WTC11 (cell line): ENCODE results near the gene KLHL18. TPM values are rescaled to one million over a fixed set of nuclear protein-coding genes. Genes with fewer than 3 reads are reported as not detected.

Experiments used
- ATAC-seq: fragments of 200-7000 bp; cut with Tn5 transposase; 2 replicates; pipeline ENCODE4 v1.10.0; 2021; ENCODE audit warnings: mild to moderate bottlenecking, moderate library complexity
- CTCF ChIA-PET: fragments of 300-600 bp; sonication (Branson Sonifier 250); formaldehyde crosslinking; loops from one replicate; lab custom pipeline; 2021; ENCODE audit warnings: antibody characterized with exemption; lab: Charles Lee
- POLR2A ChIA-PET: fragments of 350-600 bp; sonication (Branson Sonifier 250); formaldehyde crosslinking; loops from one replicate; lab custom pipeline; 2021; ENCODE audit warnings: antibody characterized with exemption; lab: Charles Lee
- DNase-seq: peaks from one replicate; pipeline ENCODE4 v3.0.0; 2021; ENCODE audit warnings: low spot score
- H3K27ac Mint-ChIP-seq: 2 replicates; pipeline ENCODE4 v1.8.0; 2021; ENCODE audit warnings: mixed read lengths
- H3K27me3 Mint-ChIP-seq: 2 replicates; pipeline ENCODE4 v1.8.0; 2021; ENCODE audit warnings: low read depth, mild to moderate bottlenecking, moderate library complexity, mixed read lengths
- H3K36me3 Mint-ChIP-seq: 2 replicates; pipeline ENCODE4 v1.8.0; 2021; ENCODE audit warnings: mixed read lengths
- H3K4me1 Mint-ChIP-seq: 2 replicates; pipeline ENCODE4 v1.8.0; 2022; ENCODE audit warnings: mixed read lengths
- H3K4me3 Mint-ChIP-seq: 2 replicates; pipeline ENCODE4 v1.8.0; 2021; ENCODE audit warnings: mild to moderate bottlenecking, moderate library complexity, mixed read lengths
- H3K9me3 Mint-ChIP-seq: 2 replicates; pipeline ENCODE4 v1.8.0; 2021; ENCODE audit warnings: mixed read lengths
- MXD4 ChIP-seq: fragments of 250-450 bp; sonication (Bioruptor Pico); IDR thresholded peaks from 2 replicates; pipeline ENCODE4 v1.8.0; 2021; ENCODE audit warnings: mild to moderate bottlenecking, moderate library complexity, borderline replicate concordance
- NR3C1 ChIP-seq: sonication (generic); formaldehyde crosslinking; conservative IDR thresholded peaks from 2 replicates; pipeline ENCODE4 v1.8.1; 2023; ENCODE audit warnings: low read depth, mild to moderate bottlenecking, missing genetic modification reagents
- SMAD4 ChIP-seq: sonication (generic); formaldehyde crosslinking; IDR thresholded peaks from 2 replicates; pipeline ENCODE4 v1.8.0; 2022; ENCODE audit warnings: mild to moderate bottlenecking, missing genetic modification reagents
- SP1 ChIP-seq: sonication (generic); formaldehyde crosslinking; conservative IDR thresholded peaks from 2 replicates; pipeline ENCODE4 v1.8.1; 2022; ENCODE audit warnings: missing genetic modification reagents
- TP53 ChIP-seq: sonication (generic); formaldehyde crosslinking; IDR thresholded peaks from 2 replicates; pipeline ENCODE4 v1.8.1; 2023; ENCODE audit warnings: mild to moderate bottlenecking, missing genetic modification reagents
- ZBTB21 ChIP-seq: sonication (generic); formaldehyde crosslinking; IDR thresholded peaks from 2 replicates; pipeline ENCODE4 v1.8.1; 2023; ENCODE audit warnings: mild to moderate bottlenecking, missing genetic modification reagents, borderline replicate concordance
- ZNF396 ChIP-seq: fragments of 250-450 bp; sonication (Bioruptor Pico); IDR thresholded peaks from 2 replicates; pipeline ENCODE4 v1.8.0; 2021; ENCODE audit warnings: mild to moderate bottlenecking, moderate library complexity, borderline replicate concordance
- ZNF416 ChIP-seq: fragments of 250-450 bp; sonication (Bioruptor Pico); IDR thresholded peaks from 2 replicates; pipeline ENCODE4 v1.9.0; 2021; ENCODE audit warnings: mild to moderate bottlenecking, inconsistent platforms
- ZNF671 ChIP-seq: fragments of 250-450 bp; sonication (Bioruptor Pico); IDR thresholded peaks from 2 replicates; pipeline ENCODE4 v1.8.0; 2021; ENCODE audit warnings: mild to moderate bottlenecking
- total RNA-seq: library from RNA; stranded (reverse); gene quantifications from 3 replicates; pipeline ENCODE4 v1.2.3, GENCODE V29; 2021
- TF ChIP-seq, protein P1 (sequence below): sonication (generic); formaldehyde crosslinking; IDR thresholded peaks from 2 replicates; pipeline ENCODE4 v1.8.1; 2022; ENCODE audit warnings: low read depth, mild to moderate bottlenecking, moderate library complexity, missing genetic modification reagents, borderline replicate concordance
- TF ChIP-seq, protein P2 (sequence below): sonication (generic); formaldehyde crosslinking; IDR thresholded peaks from 2 replicates; pipeline ENCODE4 v1.8.1; 2022; ENCODE audit warnings: mild to moderate bottlenecking, moderate library complexity, missing genetic modification reagents
- TF ChIP-seq, protein P3 (sequence below): fragments of 250-450 bp; sonication (Bioruptor Pico); IDR thresholded peaks from 2 replicates; pipeline ENCODE4 v1.9.0; 2021; ENCODE audit warnings: mild to moderate bottlenecking
- TF ChIP-seq, protein P4 (sequence below): fragments of 200-600 bp; IDR thresholded peaks from 2 replicates; pipeline ENCODE4 v1.8.0; 2022; ENCODE audit warnings: antibody characterized with exemption

KLHL18 gene
- total RNA-seq, 1 experiment from 2014 or later = 28.4 TPM

DNA sequence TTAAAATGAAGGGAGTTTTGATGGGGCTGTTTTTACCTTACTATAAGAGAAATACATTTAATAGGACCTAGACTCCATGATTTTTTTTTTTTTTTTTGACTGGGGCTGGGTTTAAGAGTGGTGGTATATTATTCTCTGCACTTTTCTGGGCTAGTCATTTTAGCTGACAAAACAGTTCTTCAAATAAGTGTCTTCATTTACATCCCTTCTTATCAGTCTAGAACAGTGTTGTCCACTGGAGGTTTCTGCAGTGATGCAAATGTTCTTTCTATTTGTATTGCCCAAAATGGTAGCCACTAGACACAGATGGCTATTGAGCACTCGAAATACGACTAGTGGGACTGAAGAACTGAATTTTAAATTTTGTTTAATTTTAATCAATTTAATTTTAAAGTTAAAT lies 37.2 kb downstream of the KLHL18 start (continued):
- TF ChIP-seq, protein P1, sequence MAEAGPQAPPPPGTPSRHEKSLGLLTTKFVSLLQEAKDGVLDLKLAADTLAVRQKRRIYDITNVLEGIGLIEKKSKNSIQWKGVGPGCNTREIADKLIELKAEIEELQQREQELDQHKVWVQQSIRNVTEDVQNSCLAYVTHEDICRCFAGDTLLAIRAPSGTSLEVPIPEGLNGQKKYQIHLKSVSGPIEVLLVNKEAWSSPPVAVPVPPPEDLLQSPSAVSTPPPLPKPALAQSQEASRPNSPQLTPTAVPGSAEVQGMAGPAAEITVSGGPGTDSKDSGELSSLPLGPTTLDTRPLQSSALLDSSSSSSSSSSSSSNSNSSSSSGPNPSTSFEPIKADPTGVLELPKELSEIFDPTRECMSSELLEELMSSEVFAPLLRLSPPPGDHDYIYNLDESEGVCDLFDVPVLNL (CRISPR knock-in tag) = no peak
- TF ChIP-seq ZNF416 (CRISPR knock-in tag) (no peak), NR3C1 (CRISPR knock-in tag) (no peak), TP53 (CRISPR knock-in tag) (no peak), ZNF396 (CRISPR knock-in tag) (no peak)
- TF ChIP-seq, protein P2, sequence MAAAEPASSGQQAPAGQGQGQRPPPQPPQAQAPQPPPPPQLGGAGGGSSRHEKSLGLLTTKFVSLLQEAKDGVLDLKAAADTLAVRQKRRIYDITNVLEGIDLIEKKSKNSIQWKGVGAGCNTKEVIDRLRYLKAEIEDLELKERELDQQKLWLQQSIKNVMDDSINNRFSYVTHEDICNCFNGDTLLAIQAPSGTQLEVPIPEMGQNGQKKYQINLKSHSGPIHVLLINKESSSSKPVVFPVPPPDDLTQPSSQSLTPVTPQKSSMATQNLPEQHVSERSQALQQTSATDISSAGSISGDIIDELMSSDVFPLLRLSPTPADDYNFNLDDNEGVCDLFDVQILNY = no peak

DNA sequence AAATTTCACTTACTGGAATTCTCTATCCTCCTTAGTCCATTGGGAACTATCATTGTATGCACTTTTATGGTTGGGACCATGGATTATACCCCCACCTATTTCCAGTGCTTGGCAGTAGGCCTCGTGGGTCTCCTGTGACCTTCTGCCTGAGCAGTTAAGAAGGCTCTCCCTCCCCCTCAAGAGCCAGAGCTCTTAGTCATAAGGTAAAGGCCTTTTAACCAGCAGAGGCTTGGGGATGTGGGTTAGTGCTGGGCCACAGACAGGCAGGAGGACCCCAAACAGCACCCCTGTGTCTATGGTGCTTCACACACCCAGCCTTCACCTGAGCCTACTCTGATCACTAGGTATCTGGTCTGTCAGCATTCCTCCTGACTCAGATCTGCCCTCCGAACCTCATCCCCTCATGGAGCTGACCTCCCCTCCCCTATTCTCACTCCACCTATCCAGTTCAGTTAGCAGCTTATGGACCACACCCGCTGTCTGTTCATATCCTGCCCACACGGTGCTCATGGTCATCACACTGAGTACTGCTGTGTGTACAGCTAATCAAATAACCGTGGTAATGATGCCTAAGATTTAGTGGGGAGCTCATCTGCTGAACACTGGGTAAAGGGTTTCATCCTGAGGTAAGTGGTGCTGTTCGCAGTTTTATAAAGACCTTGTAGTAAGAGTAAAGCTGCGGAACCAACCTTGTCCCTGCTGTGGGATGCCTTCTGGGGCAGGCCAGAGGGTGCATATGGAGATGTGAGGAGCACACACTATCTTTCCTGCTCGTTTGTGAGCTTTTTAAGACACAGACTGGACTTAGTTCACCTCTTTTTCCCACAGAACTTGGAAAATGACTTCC lies 40.9 kb downstream of the KLHL18 start:
- H3K27ac Mint-ChIP-seq = peak overlapping the region; percentile 60
- no peak overlapping the region for H3K4me3 Mint-ChIP-seq
- ATAC-seq = peak; percentile 35

DNA sequence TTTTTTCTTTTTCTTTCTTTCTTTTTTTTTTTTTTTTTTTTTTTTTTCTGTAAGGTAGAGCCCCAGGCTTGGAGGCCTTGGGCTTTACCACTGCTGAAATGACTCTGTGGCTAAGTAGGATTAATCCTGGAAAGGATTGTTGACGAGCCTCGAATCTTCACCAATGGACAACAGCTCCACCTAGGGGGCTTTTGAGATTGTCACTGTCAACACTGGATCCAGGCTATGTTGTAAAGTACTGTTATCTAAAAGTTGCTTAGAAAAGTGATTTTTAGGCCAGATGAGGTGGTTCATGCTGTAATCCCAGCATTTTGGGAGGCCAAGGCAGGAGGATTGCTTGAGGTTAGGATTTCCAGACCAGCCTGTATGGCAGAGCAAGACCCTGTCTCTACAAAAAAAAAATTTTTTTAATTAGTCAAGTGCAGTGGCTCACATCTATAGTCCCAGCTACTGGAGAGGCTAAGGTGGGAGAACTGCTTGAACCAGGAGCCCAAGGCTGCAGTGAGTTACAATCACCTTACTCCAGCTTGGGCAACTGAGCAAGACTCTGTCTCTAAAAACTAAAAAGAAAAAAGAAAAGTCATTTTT lies 41.6 kb downstream of the KLHL18 start:
- POLR2A ChIA-PET = interaction anchor here (1.0 kb wide), 2 partner anchors 160 to 296 kb away, joined by 3 read pairs; partner anchors contain the start of gene SETD2
- CTCF ChIA-PET = interaction anchor here (0.5 to 2.5 kb wide), 27 partner anchors 10 to 415 kb away, joined by 3 to 11 read pairs (median 3); partner anchors contain the start of gene KIF9
- no peaks in the 10 kb centered on the region for H3K4me1 Mint-ChIP-seq

More for the DNA sequence above, 40.9 kb downstream of the KLHL18 start:
- no peak for DNase-seq
- POLR2A ChIA-PET = interaction anchor here (1.0 kb wide), 2 partner anchors 159 to 296 kb away, joined by 3 read pairs; partner anchors contain the start of gene SETD2
- H3K36me3 Mint-ChIP-seq = peaks cover 30% of the 10 kb centered on the region
- no peak for TF ChIP-seq ZNF396 (CRISPR knock-in tag)
- no peaks in the 10 kb centered on the region for H3K9me3 Mint-ChIP-seq
- H3K27me3 Mint-ChIP-seq = no peaks in the 10 kb centered on the region
- H3K4me1 Mint-ChIP-seq = no peaks in the 10 kb centered on the region
- CTCF ChIA-PET = interaction anchor here (0.6 to 2.5 kb wide), 26 partner anchors 9 to 414 kb away, joined by 3 to 11 read pairs (median 3); partner anchors contain the start of gene KIF9

More for the DNA sequence above, 41.6 kb downstream of the KLHL18 start:
- ATAC-seq (peak; percentile 93), DNase-seq (peak; percentile 68)
- no peaks in the 10 kb centered on the region for H3K27me3 Mint-ChIP-seq
- no peak overlapping the region for H3K27ac Mint-ChIP-seq
- H3K9me3 Mint-ChIP-seq = no peaks in the 10 kb centered on the region
- H3K4me3 Mint-ChIP-seq = no peak overlapping the region
- H3K36me3 Mint-ChIP-seq = peaks cover 36% of the 10 kb centered on the region
- TF ChIP-seq, protein P3, sequence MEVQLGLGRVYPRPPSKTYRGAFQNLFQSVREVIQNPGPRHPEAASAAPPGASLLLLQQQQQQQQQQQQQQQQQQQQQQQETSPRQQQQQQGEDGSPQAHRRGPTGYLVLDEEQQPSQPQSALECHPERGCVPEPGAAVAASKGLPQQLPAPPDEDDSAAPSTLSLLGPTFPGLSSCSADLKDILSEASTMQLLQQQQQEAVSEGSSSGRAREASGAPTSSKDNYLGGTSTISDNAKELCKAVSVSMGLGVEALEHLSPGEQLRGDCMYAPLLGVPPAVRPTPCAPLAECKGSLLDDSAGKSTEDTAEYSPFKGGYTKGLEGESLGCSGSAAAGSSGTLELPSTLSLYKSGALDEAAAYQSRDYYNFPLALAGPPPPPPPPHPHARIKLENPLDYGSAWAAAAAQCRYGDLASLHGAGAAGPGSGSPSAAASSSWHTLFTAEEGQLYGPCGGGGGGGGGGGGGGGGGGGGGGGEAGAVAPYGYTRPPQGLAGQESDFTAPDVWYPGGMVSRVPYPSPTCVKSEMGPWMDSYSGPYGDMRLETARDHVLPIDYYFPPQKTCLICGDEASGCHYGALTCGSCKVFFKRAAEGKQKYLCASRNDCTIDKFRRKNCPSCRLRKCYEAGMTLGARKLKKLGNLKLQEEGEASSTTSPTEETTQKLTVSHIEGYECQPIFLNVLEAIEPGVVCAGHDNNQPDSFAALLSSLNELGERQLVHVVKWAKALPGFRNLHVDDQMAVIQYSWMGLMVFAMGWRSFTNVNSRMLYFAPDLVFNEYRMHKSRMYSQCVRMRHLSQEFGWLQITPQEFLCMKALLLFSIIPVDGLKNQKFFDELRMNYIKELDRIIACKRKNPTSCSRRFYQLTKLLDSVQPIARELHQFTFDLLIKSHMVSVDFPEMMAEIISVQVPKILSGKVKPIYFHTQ = no peak
- TF ChIP-seq ZBTB21 (CRISPR knock-in tag) = no peak
- TF ChIP-seq, protein P4, sequence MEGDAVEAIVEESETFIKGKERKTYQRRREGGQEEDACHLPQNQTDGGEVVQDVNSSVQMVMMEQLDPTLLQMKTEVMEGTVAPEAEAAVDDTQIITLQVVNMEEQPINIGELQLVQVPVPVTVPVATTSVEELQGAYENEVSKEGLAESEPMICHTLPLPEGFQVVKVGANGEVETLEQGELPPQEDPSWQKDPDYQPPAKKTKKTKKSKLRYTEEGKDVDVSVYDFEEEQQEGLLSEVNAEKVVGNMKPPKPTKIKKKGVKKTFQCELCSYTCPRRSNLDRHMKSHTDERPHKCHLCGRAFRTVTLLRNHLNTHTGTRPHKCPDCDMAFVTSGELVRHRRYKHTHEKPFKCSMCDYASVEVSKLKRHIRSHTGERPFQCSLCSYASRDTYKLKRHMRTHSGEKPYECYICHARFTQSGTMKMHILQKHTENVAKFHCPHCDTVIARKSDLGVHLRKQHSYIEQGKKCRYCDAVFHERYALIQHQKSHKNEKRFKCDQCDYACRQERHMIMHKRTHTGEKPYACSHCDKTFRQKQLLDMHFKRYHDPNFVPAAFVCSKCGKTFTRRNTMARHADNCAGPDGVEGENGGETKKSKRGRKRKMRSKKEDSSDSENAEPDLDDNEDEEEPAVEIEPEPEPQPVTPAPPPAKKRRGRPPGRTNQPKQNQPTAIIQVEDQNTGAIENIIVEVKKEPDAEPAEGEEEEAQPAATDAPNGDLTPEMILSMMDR = peak; percentile 57
- TF ChIP-seq SMAD4 (CRISPR knock-in tag) = no peak
- no peak for TF ChIP-seq SP1
- no peak for TF ChIP-seq ZNF671
- TF ChIP-seq MXD4 = no peak
- TF ChIP-seq, protein P1 (CRISPR knock-in tag) = no peak
- TF ChIP-seq, all 79 proteins: peak for 1
